ENCODE measurements around the gene FIBP.

The FIBP gene

GRCh38 chr11:65921033-65921555 lies 32.8 kb upstream of the FIBP start:
- Histone ChIP-seq H3K9me3 (ENCODE audit: control insufficient read depth, low read length) (no peaks in the 10 kb centered on the region), H3K27me3 (ENCODE audit: control insufficient read depth, insufficient read depth, low read length, poor library complexity, severe bottlenecking) (no peaks in the 10 kb centered on the region), H3K4me1 (ENCODE audit: control insufficient read depth, insufficient read depth, low read length) (no peaks in the 10 kb centered on the region), H3K36me3 (ENCODE audit: control insufficient read depth, insufficient read depth, low read length) (peaks cover 5% of the 10 kb centered on the region), H3K27ac (ENCODE audit: insufficient read depth, low read depth, low read length, poor library complexity, severe bottlenecking) (no peak overlapping the region), H3K4me3 (ENCODE audit: insufficient read depth, low read depth, low read length) (no peak overlapping the region)
- 93 to 94% methylated on average over 12 of the region's 12 CpGs for WGBS, 2 experiments

- Histone ChIP-seq H3K4me3 (ENCODE audit: insufficient read depth, low read depth, low read length) (peak overlapping the region; percentile 77), H3K27me3 (ENCODE audit: control insufficient read depth, insufficient read depth, low read length, poor library complexity, severe bottlenecking) (no peaks in the 10 kb centered on the region), H3K36me3 (ENCODE audit: control insufficient read depth, insufficient read depth, low read length) (peaks cover 5% of the 10 kb centered on the region), H3K27ac (ENCODE audit: insufficient read depth, low read depth, low read length, poor library complexity, severe bottlenecking) (no peak overlapping the region), H3K4me1 (ENCODE audit: control insufficient read depth, insufficient read depth, low read length) (no peaks in the 10 kb centered on the region), H3K9me3 (ENCODE audit: control insufficient read depth, low read length) (no peaks in the 10 kb centered on the region)
- WGBS, 2 experiments, result 87 to 88% methylated on average over 15 of the region's 15 CpGs
Measured at GRCh38 chr11:65920372-65920802, 32.1 kb upstream of the FIBP start.

- H3K36me3 ChIP-seq (ENCODE audit: control insufficient read depth, insufficient read depth, low read length), result peaks cover 5% of the 10 kb centered on the region
- H3K4me3 ChIP-seq (ENCODE audit: insufficient read depth, low read depth, low read length), result peak overlapping the region; percentile 77
- no peaks in the 10 kb centered on the region for H3K9me3 ChIP-seq (ENCODE audit: control insufficient read depth, low read length)
- no peaks in the 10 kb centered on the region for H3K4me1 ChIP-seq (ENCODE audit: control insufficient read depth, insufficient read depth, low read length)
- H3K27ac ChIP-seq (ENCODE audit: insufficient read depth, low read depth, low read length, poor library complexity, severe bottlenecking), result no peak overlapping the region
- no peaks in the 10 kb centered on the region for H3K27me3 ChIP-seq (ENCODE audit: control insufficient read depth, insufficient read depth, low read length, poor library complexity, severe bottlenecking)
- WGBS, 2 experiments, result 3 to 4% methylated on average over 56 to 57 of the region's 60 CpGs
Measured at GRCh38 chr11:65919573-65920371, 31.5 kb upstream of the FIBP start.

- Histone ChIP-seq H3K27ac (ENCODE audit: insufficient read depth, low read depth, low read length, poor library complexity, severe bottlenecking) (no peak within 1 kb of the TSS), H3K9me3 (ENCODE audit: control insufficient read depth, low read length) (no peaks in the 10 kb centered on the region), H3K27me3 (ENCODE audit: control insufficient read depth, insufficient read depth, low read length, poor library complexity, severe bottlenecking) (no peaks in the 10 kb centered on the region), H3K36me3 (ENCODE audit: control insufficient read depth, insufficient read depth, low read length) (peaks cover 5% of the 10 kb centered on the region), H3K4me1 (ENCODE audit: control insufficient read depth, insufficient read depth, low read length) (no peaks in the 10 kb centered on the region), H3K4me3 (ENCODE audit: insufficient read depth, low read depth, low read length) (peak within 1 kb of the TSS; percentile 92)
- 0% methylated on average over 59 of the region's 59 CpGs for WGBS, 2 experiments
Measured at GRCh38 chr11:65919141-65919572, 30.9 kb upstream of the FIBP start, which contains the start of gene DRAP1. Gene DRAP1, plus strand, starts transcription at chr11:65919426. Its CDS starts 76 bp downstream, at chr11:65919502.

- WGBS, 2 experiments, result 6 to 7% methylated on average over 77 of the region's 77 CpGs
- Histone ChIP-seq H3K36me3 (ENCODE audit: control insufficient read depth, insufficient read depth, low read length) (peaks cover 5% of the 10 kb centered on the region), H3K4me3 (ENCODE audit: insufficient read depth, low read depth, low read length) (peak within 1 kb of the TSS; percentile 92), H3K4me1 (ENCODE audit: control insufficient read depth, insufficient read depth, low read length) (no peaks in the 10 kb centered on the region), H3K27ac (ENCODE audit: insufficient read depth, low read depth, low read length, poor library complexity, severe bottlenecking) (no peak within 1 kb of the TSS), H3K27me3 (ENCODE audit: control insufficient read depth, insufficient read depth, low read length, poor library complexity, severe bottlenecking) (no peaks in the 10 kb centered on the region), H3K9me3 (ENCODE audit: control insufficient read depth, low read length) (no peaks in the 10 kb centered on the region)
Measured at GRCh38 chr11:65918211-65919140, 30.2 kb upstream of the FIBP start, which contains the start of gene C11orf68. Gene C11orf68, minus strand, starts transcription at chr11:65919062. Its CDS starts 31 bp downstream, at chr11:65919031.

- H3K27ac ChIP-seq (ENCODE audit: insufficient read depth, low read depth, low read length, poor library complexity, severe bottlenecking), result no peak overlapping the region
- H3K9me3 ChIP-seq (ENCODE audit: control insufficient read depth, low read length), result no peaks in the 10 kb centered on the region
- no peaks in the 10 kb centered on the region for H3K27me3 ChIP-seq (ENCODE audit: control insufficient read depth, insufficient read depth, low read length, poor library complexity, severe bottlenecking)
Measured at GRCh38 chr11:65917434-65918210, 29.4 kb upstream of the FIBP start.

GRCh38 chr11:65917077-65917433 lies 28.8 kb upstream of the FIBP start:
- H3K27me3 ChIP-seq (ENCODE audit: control insufficient read depth, insufficient read depth, low read length, poor library complexity, severe bottlenecking), result no peaks in the 10 kb centered on the region
- no peaks in the 10 kb centered on the region for H3K36me3 ChIP-seq (ENCODE audit: control insufficient read depth, insufficient read depth, low read length)
- 93 to 99% methylated on average over 3 of the region's 3 CpGs for WGBS, 2 experiments
- no peaks in the 10 kb centered on the region for H3K9me3 ChIP-seq (ENCODE audit: control insufficient read depth, low read length)
- H3K4me3 ChIP-seq (ENCODE audit: insufficient read depth, low read depth, low read length), result no peak overlapping the region
- H3K4me1 ChIP-seq (ENCODE audit: control insufficient read depth, insufficient read depth, low read length), result no peaks in the 10 kb centered on the region
- H3K27ac ChIP-seq (ENCODE audit: insufficient read depth, low read depth, low read length, poor library complexity, severe bottlenecking), result no peak overlapping the region

More at GRCh38 chr11:65917434-65918210, 29.4 kb upstream of the FIBP start:
- H3K4me3 ChIP-seq (ENCODE audit: insufficient read depth, low read depth, low read length), result peak overlapping the region; percentile 92
- WGBS, 2 experiments, result 92 to 94% methylated on average over 35 of the region's 35 CpGs
- H3K36me3 ChIP-seq (ENCODE audit: control insufficient read depth, insufficient read depth, low read length), result peaks cover 3% of the 10 kb centered on the region
- no peaks in the 10 kb centered on the region for H3K4me1 ChIP-seq (ENCODE audit: control insufficient read depth, insufficient read depth, low read length)

- no peaks in the 10 kb centered on the region for H3K36me3 ChIP-seq (ENCODE audit: control insufficient read depth, insufficient read depth, low read length)
- H3K27ac ChIP-seq (ENCODE audit: insufficient read depth, low read depth, low read length, poor library complexity, severe bottlenecking), result no peak overlapping the region
- whole genome bisulfite sequencing, 2 experiments, result 83 to 89% methylated on average over 7 of the region's 7 CpGs
- H3K27me3 ChIP-seq (ENCODE audit: control insufficient read depth, insufficient read depth, low read length, poor library complexity, severe bottlenecking), result no peaks in the 10 kb centered on the region
- H3K4me3 ChIP-seq (ENCODE audit: insufficient read depth, low read depth, low read length), result no peak overlapping the region
- no peaks in the 10 kb centered on the region for H3K4me1 ChIP-seq (ENCODE audit: control insufficient read depth, insufficient read depth, low read length)
- no peaks in the 10 kb centered on the region for H3K9me3 ChIP-seq (ENCODE audit: control insufficient read depth, low read length)
Measured at GRCh38 chr11:65916391-65916790, 28.1 kb upstream of the FIBP start.

GRCh38 chr11:65915821-65916251 lies 27.6 kb upstream of the FIBP start:
- H3K9me3 ChIP-seq (ENCODE audit: control insufficient read depth, low read length), result no peaks in the 10 kb centered on the region
- 62 to 67% methylated on average over 13 of the region's 13 CpGs for WGBS, 2 experiments
- no peak overlapping the region for H3K27ac ChIP-seq (ENCODE audit: insufficient read depth, low read depth, low read length, poor library complexity, severe bottlenecking)
- no peaks in the 10 kb centered on the region for H3K36me3 ChIP-seq (ENCODE audit: control insufficient read depth, insufficient read depth, low read length)
- no peaks in the 10 kb centered on the region for H3K4me1 ChIP-seq (ENCODE audit: control insufficient read depth, insufficient read depth, low read length)
- no peaks in the 10 kb centered on the region for H3K27me3 ChIP-seq (ENCODE audit: control insufficient read depth, insufficient read depth, low read length, poor library complexity, severe bottlenecking)
- H3K4me3 ChIP-seq (ENCODE audit: insufficient read depth, low read depth, low read length), result no peak overlapping the region
